HL-60/S4 (cell line): ENCODE results near the gene LCN10.

Experiments used
- in situ Hi-C: fragments of 300-500 bp; cut with MboI; formaldehyde crosslinking; loops from 2 replicates; pipeline ENCODE4 v1.14.3; 2022; ENCODE audit warnings: low sequenced_read_pairs

LCN10 gene

DNA sequence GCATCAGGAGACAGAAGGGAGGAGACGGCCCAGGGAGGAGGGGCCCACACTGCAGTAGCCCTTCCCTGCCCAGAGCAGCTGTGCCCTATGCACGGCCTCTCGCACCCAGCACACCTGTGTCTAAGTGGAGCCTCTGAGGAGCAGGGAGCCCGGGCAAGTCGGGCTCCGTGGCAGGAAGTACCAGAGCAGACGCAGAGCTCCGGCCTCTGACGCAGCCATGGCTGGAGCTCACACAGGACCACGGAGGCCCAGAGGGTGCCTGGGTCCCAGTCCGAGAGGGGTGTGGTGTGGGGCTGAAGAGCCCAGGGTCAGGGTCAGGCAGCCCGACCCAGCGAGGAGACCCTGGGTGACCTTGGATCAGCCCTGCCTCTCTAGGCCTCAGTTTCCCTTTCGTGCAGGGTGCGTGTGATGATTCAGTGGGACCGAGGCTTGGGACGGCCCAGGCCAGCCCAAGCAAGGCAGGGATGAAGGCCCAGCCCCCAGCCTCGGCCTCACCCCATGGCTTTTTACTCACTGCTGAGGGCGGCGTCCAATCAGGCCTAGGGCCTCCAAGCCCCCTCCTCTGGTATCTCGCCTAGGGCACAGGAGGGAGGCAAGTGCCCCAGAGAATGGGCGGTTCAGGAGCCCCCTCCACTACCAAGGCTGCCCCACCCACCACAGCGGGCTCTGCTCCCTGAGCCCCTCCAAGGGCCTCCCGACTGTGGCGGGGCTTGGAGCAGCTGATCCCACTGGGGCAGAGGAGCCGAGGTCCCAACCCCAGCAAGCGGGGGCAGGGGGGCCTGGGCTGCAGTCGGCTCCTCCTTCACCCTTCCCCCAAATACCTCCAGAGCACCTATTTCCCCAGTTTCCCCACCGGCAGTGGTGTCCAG, 51.2 kb downstream of the LCN10 start:
- in situ Hi-C loops = no loop called here

DNA sequence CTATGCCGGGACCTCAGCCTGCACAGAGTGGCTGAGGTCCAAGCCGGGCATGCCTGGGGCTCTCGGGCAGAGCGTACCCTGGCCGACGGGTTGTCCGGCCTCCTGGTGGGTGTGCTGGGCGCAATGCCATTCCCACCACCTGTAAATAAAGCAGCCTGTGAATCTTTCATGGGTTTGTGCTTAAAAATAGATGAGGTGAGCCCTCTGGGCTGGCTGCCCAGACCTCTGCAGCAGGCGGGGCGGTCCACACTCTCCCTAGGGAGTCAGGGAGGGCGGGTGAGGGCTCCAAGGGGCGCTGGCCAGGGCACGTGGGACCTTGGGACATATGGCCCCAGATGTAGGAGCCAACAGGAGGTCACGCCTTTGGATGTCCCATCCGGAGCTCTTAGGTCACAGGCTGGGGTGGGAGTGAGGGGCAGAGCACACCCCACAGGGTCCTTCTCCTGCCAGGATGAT, 51.9 kb downstream of the LCN10 start:
- in situ Hi-C loops = no loop called here

DNA sequence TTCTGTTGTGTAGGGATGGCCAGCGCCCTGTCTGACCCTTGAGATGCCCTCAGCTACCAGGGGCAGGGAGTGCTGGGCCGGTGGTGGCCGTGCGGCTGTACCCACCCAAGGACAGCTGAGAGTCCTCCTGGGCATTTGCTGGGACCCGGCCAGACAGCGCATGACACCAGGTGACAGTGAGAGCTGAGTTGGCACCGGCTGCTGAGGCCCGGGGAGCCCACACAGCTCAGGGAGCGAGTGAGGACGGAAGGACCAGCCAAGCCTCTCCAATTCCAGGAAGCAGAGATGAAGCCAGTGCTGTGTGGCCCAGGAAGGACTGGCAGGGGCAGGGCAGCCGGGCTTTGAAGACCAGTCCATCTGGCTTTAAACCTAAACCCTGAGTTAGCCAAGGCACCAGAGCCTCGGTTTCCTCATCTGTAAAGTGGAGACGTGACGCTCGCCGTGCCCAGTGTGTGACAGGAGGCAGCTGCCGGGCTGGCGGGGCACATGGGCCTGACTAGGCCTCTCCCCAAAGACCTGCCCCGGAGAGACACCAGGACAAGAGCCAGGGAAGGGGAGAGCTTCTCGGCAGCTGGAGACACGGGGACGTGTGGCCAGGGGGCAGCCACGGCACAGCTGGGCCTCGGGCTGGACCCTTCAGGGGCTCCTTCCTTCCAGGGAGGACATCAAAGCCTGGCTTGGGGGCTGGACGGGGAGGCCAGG, 52.5 kb downstream of the LCN10 start:
- in situ Hi-C loops = no loop called here

DNA sequence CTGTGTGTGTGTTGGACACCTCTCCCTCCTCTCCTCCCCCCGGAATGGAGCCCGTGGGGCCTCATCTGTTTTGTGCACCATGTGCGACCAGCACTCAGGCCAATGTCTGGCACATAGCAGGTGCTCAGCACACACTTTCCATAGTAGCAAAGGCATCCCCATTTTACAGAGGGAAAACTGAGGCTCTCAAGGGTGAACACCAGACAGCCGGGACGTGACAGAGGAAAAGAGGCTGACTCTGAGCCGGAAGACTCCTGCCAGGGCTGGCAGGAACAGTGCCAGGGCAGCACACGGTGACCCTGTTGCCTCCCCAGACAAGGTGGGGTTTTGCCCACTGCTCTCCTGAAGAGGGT, 53.7 kb downstream of the LCN10 start:
- in situ Hi-C loops = no loop called here

DNA sequence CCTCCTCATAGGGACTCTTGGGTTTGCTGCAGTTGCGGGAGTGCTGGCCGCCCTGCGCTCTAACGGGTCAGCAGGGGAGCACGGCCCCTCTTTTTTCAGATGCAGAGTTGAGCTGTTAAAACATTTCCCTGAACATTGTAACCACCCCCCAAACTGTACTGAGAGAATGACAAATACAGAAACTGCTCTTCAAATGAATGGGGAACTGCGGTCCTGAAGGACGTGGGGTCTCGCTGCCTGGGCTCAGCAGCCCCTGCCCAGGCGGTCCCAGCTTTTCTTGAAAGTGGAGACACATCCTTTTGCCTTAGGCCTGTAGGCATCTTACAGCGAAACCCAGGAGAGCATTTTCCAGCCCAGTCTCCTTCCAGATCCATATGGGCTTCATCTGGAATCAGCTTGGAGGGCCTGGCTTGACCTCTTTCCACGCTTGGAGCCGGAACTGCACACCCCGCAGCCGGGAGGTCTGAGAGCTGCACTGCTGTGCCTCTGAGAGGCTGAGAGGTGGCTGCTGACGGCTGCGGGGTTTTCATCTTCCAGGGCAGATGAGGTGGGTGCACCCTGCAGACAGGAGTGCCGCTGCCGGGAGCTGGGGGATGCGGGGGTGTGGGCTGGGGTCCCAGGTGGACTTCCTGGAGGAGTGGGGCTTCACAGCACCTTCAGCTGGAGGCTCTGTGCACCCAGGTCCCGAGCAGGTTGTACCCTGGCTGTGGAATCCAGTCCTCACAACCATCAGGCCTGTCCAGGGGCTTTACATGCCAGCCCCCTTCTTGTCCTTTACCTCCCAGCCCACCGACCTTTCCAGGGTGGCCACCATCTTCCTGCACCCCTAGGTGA, 54.2 kb downstream of the LCN10 start:
- in situ Hi-C loops = no loop called here
